ENCODE results near the gene KIF13A.
"Not testable (repeated sequence)": the region's sequence is repeated elsewhere in the genome, so short reads cannot be mapped to it uniquely, and the experiment has no call there.

Gene KIF13A

GRCh38 chr6:17932330-17932852 is 55.0 kb downstream of the KIF13A start:
- DNase-seq (ENCODE audit: low read depth in 3 of 3), result no peak

- DNase-seq (ENCODE audit: low read depth in 3 of 3), result no peak
These were observed 56.2 kb downstream of the KIF13A start for GRCh38 chr6:17931227-17931626.

GRCh38 chr6:17930321-17930993 is 57.0 kb downstream of the KIF13A start:
- DNase-seq (ENCODE audit: low read depth in 3 of 3), result no peak

- DNase-seq (ENCODE audit: low read depth in 3 of 3), result no peak
These were observed 58.7 kb downstream of the KIF13A start for GRCh38 chr6:17928514-17929430.

- no peak for DNase-seq (ENCODE audit: low read depth in 3 of 3)
These were observed 59.7 kb downstream of the KIF13A start for GRCh38 chr6:17927705-17928104.

GRCh38 chr6:17923401-17923863 is 64.0 kb downstream of the KIF13A start:
- no peak for DNase-seq (ENCODE audit: low read depth in 3 of 3)

- no peak for DNase-seq (ENCODE audit: low read depth in 3 of 3)
These were observed 66.0 kb downstream of the KIF13A start for GRCh38 chr6:17921454-17921853.

GRCh38 chr6:17919496-17919895 is 67.9 kb downstream of the KIF13A start:
- no peak for DNase-seq (ENCODE audit: low read depth in 3 of 3)

GRCh38 chr6:17917837-17918763 is 69.3 kb downstream of the KIF13A start:
- no peak for DNase-seq (ENCODE audit: low read depth in 3 of 3)

- DNase-seq (ENCODE audit: low read depth in 3 of 3), result no peak
These were observed 72.8 kb downstream of the KIF13A start for GRCh38 chr6:17914651-17915050.

GRCh38 chr6:17912521-17912920 is 74.9 kb downstream of the KIF13A start:
- DNase-seq (ENCODE audit: low read depth in 3 of 3), result no peak

- not testable (repeated sequence) for DNase-seq (ENCODE audit: low read depth in 3 of 3)
These were observed 75.8 kb downstream of the KIF13A start for GRCh38 chr6:17911656-17912055.

- no peak for DNase-seq (ENCODE audit: low read depth in 3 of 3)
These were observed 77.2 kb downstream of the KIF13A start for GRCh38 chr6:17910189-17910588.

- no peak for DNase-seq (ENCODE audit: low read depth in 3 of 3)
These were observed 78.6 kb downstream of the KIF13A start for GRCh38 chr6:17908831-17909230.

- no peak for DNase-seq (ENCODE audit: low read depth in 3 of 3)
These were observed 79.8 kb downstream of the KIF13A start for GRCh38 chr6:17907406-17908229.

- DNase-seq (ENCODE audit: low read depth in 3 of 3), result no peak
These were observed 81.5 kb downstream of the KIF13A start for GRCh38 chr6:17905611-17906592.

- no peak for DNase-seq (ENCODE audit: low read depth in 3 of 3)
These were observed 82.8 kb downstream of the KIF13A start for GRCh38 chr6:17904491-17905120.

- DNase-seq (ENCODE audit: low read depth in 3 of 3), result no peak
These were observed 84.5 kb downstream of the KIF13A start for GRCh38 chr6:17902974-17903373.

- DNase-seq (ENCODE audit: low read depth in 3 of 3), result no peak
These were observed 85.9 kb downstream of the KIF13A start for GRCh38 chr6:17901493-17901892.

Data from stimulated activated CD4-positive, alpha-beta T cell treated with anti-CD3 and anti-CD28 coated beads, TNF-alpha, amount 100 ng/mL, for 4 hours (primary cell).